ENCODE data around the gene RIC1. TPM values are rescaled to one million over a fixed set of nuclear protein-coding genes. Genes with fewer than 3 reads are reported as not detected.
"Not testable (repeated sequence)": the region's sequence is repeated elsewhere in the genome, so short reads cannot be mapped to it uniquely, and the experiment has no call there.

The RIC1 gene
- total and polyA plus RNA-seq, 2 donors = 10.3 to 23.9 TPM

DNA sequence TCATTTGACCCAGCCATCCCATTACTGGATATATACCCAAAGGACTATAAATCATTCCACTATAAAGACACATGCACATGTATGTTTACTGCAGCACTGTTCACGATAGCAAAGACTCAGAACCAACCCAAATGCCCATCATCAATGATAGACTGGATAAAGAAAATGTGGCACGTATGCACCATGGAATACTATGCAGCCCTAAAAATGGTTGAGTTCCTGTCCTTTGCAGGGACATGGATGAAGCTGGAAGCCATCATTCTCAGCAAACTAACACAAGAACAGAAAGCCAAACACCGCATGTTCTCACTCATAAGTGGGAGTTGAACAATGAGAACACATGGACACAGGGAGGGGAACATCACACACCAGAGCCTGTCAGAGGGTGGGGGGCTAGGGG, 154.5 kb downstream of the RIC1 start:
- not testable (repeated sequence) for H3K4me1 ChIP-seq (ENCODE audit: control insufficient read depth in 2 of 2, insufficient read depth in 2 of 2, low read length in 2 of 2); DNase-seq (ENCODE audit: low read depth in 6 of 9, low spot score in 9 of 9); H3K27ac ChIP-seq (ENCODE audit: low read depth in 1 of 2, low read length in 1 of 2); H3K27me3 ChIP-seq (ENCODE audit: control insufficient read depth in 2 of 2, insufficient read depth in 1 of 2, low read length in 1 of 2); H3K4me3 ChIP-seq (ENCODE audit: low read length in 2 of 2)
- peaks cover 20 to 56% of the 10 kb centered on the region in 2 donors for H3K36me3 ChIP-seq (ENCODE audit: control insufficient read depth in 2 of 2, insufficient read depth in 2 of 2, low read length in 1 of 2)
- WGBS = 98% methylated on average over 3 of the region's 3 CpGs
- H3K9me3 ChIP-seq (ENCODE audit: control insufficient read depth in 2 of 2, insufficient read depth in 1 of 2, low read length in 1 of 2) = peaks cover 7 to 18% of the 10 kb centered on the region in 2 donors

DNA sequence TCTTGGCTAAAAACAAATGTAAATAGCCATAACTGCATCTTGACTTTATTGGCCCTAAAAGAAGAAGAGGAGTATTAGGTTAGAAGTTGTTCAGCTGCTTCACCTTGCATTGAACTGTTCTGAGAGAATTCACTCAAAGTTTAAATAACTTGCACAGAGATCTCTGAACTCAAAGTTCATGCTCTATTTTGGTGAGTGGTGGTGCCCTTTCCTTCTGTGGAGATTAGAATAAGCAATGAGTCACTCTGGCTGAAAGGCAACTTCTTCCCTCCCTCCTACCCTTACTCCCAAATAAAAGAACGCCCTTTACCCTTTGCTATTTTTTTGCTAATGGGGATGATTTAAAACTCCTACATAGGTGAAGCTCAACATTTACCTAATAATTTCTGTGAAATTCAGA, 155.1 kb downstream of the RIC1 start:
- Histone ChIP-seq H3K36me3 (ENCODE audit: control insufficient read depth in 2 of 2, insufficient read depth in 2 of 2, low read length in 1 of 2) (peaks cover 15 to 51% of the 10 kb centered on the region in 2 donors), H3K9me3 (ENCODE audit: control insufficient read depth in 2 of 2, insufficient read depth in 1 of 2, low read length in 1 of 2) (peaks cover 4 to 12% of the 10 kb centered on the region in 2 donors), H3K27me3 (ENCODE audit: control insufficient read depth in 2 of 2, insufficient read depth in 1 of 2, low read length in 1 of 2) (no peaks in the 10 kb centered on the region), H3K27ac (ENCODE audit: low read depth in 1 of 2, low read length in 1 of 2) (no peak overlapping the region), H3K4me1 (ENCODE audit: control insufficient read depth in 2 of 2, insufficient read depth in 2 of 2, low read length in 2 of 2) (no peaks in the 10 kb centered on the region), H3K4me3 (ENCODE audit: low read length in 2 of 2) (no peak overlapping the region)
- no peak for DNase-seq (ENCODE audit: low read depth in 6 of 9, low spot score in 9 of 9)
- WGBS = 95% methylated on average over 1 of the region's 1 CpG

DNA sequence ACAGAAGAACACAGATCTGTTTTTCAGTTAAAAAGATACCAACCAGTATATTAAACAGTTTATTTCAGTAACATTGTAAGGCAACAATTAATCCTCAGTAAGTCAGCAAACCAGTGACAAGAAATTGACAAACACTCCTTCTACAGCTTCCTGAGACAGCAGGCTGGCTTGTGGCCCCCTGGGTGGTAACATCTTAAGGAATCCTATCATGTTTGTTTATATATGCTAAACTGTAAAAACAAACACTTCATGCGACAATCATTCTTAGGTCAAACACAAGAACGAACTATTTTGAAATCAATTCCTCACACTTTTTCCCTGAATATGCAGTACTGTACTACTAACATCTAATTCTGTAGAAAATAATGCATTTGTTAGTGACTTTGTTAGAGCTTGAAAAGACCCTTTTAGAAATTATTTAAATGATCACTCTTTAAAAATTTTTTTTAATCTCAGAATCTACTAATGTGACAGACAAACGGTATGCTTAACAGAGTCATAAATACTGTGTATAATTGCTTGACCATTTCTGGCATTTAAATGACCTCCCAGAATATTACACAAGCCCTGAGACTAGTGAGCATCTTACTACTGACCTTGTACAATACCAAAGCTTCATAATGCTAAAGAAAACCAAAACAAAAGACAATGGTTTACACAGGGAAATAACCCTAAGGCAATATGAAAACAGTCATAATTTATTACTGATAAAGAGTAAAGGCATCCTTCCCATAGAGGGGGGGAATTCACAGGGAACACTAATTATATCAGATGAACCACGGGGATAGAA, 155.8 kb downstream of the RIC1 start:
- Histone ChIP-seq H3K9me3 (ENCODE audit: control insufficient read depth in 2 of 2, insufficient read depth in 1 of 2, low read length in 1 of 2) (peaks cover 0 to 5% of the 10 kb centered on the region in 2 donors), H3K36me3 (ENCODE audit: control insufficient read depth in 2 of 2, insufficient read depth in 2 of 2, low read length in 1 of 2) (peaks cover 8 to 43% of the 10 kb centered on the region in 2 donors), H3K4me1 (ENCODE audit: control insufficient read depth in 2 of 2, insufficient read depth in 2 of 2, low read length in 2 of 2) (no peaks in the 10 kb centered on the region), H3K4me3 (ENCODE audit: low read length in 2 of 2) (no peak overlapping the region), H3K27me3 (ENCODE audit: control insufficient read depth in 2 of 2, insufficient read depth in 1 of 2, low read length in 1 of 2) (no peaks in the 10 kb centered on the region), H3K27ac (ENCODE audit: low read depth in 1 of 2, low read length in 1 of 2) (no peak overlapping the region)
- WGBS = 96% methylated on average over 4 of the region's 4 CpGs
- DNase-seq (ENCODE audit: low read depth in 6 of 9, low spot score in 9 of 9) = no peak

DNA sequence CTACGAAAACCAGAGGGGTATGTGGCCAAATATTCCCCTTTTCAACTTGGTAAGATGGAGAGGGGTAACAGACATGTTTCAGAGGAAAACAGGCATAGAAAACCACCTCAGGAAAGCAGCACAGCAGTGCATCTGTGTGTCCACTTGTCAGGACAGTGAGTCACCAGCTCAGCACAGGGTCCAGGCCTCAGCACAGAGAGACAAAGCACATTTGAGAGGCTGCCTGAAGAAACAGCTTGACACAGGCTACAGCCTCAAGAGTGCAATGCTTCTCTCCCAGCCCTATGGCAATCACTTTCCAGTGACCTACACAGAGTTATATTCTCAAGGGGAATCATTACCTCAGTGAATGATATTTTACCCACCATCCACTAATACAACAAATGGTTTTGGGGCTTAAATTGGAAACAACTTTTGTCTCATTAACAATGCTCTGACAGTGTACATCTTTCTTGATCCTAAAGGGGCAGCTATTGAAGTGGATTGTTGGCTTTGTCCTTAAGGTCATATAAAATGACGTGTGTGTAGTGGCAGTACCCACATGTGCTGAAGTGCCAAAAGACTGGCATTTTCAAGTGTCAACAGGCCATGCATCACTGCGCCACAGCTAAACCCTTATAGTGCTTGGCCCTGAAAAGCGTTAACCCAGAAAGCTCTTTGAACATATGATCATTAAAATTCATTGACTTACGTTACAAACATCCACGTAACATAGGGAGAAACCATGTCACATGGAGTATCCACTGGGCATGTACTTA, 157.6 kb downstream of the RIC1 start:
- WGBS = 99% methylated on average over 6 of the region's 6 CpGs
- H3K9me3 ChIP-seq (ENCODE audit: control insufficient read depth in 2 of 2, insufficient read depth in 1 of 2, low read length in 1 of 2) = no peaks in the 10 kb centered on the region
- peaks cover 0 to 33% of the 10 kb centered on the region in 2 donors for H3K36me3 ChIP-seq (ENCODE audit: control insufficient read depth in 2 of 2, insufficient read depth in 2 of 2, low read length in 1 of 2)
- no peaks in the 10 kb centered on the region for H3K27me3 ChIP-seq (ENCODE audit: control insufficient read depth in 2 of 2, insufficient read depth in 1 of 2, low read length in 1 of 2)
- H3K4me1 ChIP-seq (ENCODE audit: control insufficient read depth in 2 of 2, insufficient read depth in 2 of 2, low read length in 2 of 2) = no peaks in the 10 kb centered on the region
- H3K27ac ChIP-seq (ENCODE audit: low read depth in 1 of 2, low read length in 1 of 2) = no peak overlapping the region
- H3K4me3 ChIP-seq (ENCODE audit: low read length in 2 of 2) = no peak overlapping the region
- DNase-seq (ENCODE audit: low read depth in 6 of 9, low spot score in 9 of 9) = no peak

DNA sequence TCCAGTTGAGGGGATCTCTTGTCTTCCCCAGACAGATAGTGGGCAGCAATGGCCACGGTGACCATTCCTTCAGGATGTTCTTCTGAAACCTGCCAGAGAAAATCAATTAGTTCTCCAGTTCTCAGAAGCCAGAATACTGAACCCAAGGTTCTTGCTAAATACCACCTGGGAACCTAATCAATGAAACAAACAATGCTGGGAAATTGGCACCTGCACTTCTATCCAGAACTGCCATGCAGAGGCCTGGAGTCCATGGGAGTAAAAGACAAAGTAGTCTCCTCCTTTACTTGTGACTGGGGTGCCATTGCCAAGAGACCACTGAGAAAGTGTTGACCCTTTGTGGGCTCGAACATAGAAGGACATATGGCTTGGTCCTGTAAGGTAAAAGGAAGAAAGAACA, 158.3 kb downstream of the RIC1 start:
- H3K4me3 ChIP-seq (ENCODE audit: low read length in 2 of 2) = no peak overlapping the region
- DNase-seq (ENCODE audit: low read depth in 6 of 9, low spot score in 9 of 9) = no peak
- H3K27ac ChIP-seq (ENCODE audit: low read depth in 1 of 2, low read length in 1 of 2) = no peak overlapping the region
- H3K36me3 ChIP-seq (ENCODE audit: control insufficient read depth in 2 of 2, insufficient read depth in 2 of 2, low read length in 1 of 2) = peaks cover 0 to 34% of the 10 kb centered on the region in 2 donors
- H3K4me1 ChIP-seq (ENCODE audit: control insufficient read depth in 2 of 2, insufficient read depth in 2 of 2, low read length in 2 of 2) = no peaks in the 10 kb centered on the region
- no peaks in the 10 kb centered on the region for H3K9me3 ChIP-seq (ENCODE audit: control insufficient read depth in 2 of 2, insufficient read depth in 1 of 2, low read length in 1 of 2)
- no peaks in the 10 kb centered on the region for H3K27me3 ChIP-seq (ENCODE audit: control insufficient read depth in 2 of 2, insufficient read depth in 1 of 2, low read length in 1 of 2)
- 97% methylated on average over 2 of the region's 2 CpGs for WGBS

DNA sequence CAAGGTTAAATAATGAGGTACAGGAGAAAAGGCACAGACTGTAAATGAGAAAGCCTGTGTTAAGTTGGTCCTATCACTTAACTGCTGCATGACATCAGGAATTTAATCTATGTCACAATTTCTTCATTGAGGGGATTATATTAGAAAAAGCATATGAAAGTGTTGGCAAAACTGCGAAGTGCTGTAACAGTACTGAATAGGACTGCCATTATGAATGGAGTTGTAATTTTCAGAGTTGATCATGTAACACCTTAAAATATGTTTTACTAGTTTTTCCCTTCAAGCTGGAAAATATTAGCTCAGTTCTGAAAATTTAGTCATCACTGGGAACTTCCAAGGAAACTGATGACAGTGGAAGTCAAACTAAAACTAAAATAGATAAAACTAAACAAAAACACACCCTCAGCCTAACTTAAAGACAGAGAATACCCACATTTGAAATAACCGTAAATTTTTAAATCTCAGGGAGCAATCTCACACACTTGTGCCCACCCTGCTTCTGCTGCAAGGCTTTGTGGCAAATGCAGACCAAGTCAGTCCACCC, 158.9 kb downstream of the RIC1 start:
- Histone ChIP-seq H3K4me1 (ENCODE audit: control insufficient read depth in 2 of 2, insufficient read depth in 2 of 2, low read length in 2 of 2) (no peaks in the 10 kb centered on the region), H3K36me3 (ENCODE audit: control insufficient read depth in 2 of 2, insufficient read depth in 2 of 2, low read length in 1 of 2) (peaks cover 0 to 34% of the 10 kb centered on the region in 2 donors), H3K9me3 (ENCODE audit: control insufficient read depth in 2 of 2, insufficient read depth in 1 of 2, low read length in 1 of 2) (no peaks in the 10 kb centered on the region), H3K4me3 (ENCODE audit: low read length in 2 of 2) (no peak overlapping the region), H3K27me3 (ENCODE audit: control insufficient read depth in 2 of 2, insufficient read depth in 1 of 2, low read length in 1 of 2) (no peaks in the 10 kb centered on the region), H3K27ac (ENCODE audit: low read depth in 1 of 2, low read length in 1 of 2) (no peak overlapping the region)
- DNase-seq (ENCODE audit: low read depth in 6 of 9, low spot score in 9 of 9) = no peak
- 72% methylated on average over 2 of the region's 2 CpGs for WGBS

DNA sequence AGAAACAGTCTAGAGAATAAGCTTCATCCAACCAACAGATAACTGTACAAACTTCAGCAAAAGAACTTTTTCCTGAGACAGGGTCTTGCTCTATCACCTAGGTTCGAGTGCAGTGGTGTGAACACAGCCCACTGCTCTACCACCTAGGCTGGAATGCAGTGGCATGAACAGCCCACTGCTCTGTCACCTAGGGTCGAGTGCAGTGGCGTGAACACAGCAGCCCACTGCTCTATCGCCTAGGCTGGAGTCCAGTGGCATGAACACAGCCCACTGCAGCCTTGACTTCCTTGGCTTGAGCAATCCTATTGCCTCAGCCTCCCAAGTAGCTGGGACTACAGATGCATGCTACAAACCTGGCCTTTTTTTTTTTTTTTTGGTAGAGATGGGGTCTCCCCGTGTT, 160.6 kb downstream of the RIC1 start:
- Histone ChIP-seq H3K9me3 (ENCODE audit: control insufficient read depth in 2 of 2, insufficient read depth in 1 of 2, low read length in 1 of 2) (no peaks in the 10 kb centered on the region), H3K36me3 (ENCODE audit: control insufficient read depth in 2 of 2, insufficient read depth in 2 of 2, low read length in 1 of 2) (peaks cover 0 to 30% of the 10 kb centered on the region in 2 donors), H3K4me3 (ENCODE audit: low read length in 2 of 2) (no peak overlapping the region), H3K4me1 (ENCODE audit: control insufficient read depth in 2 of 2, insufficient read depth in 2 of 2, low read length in 2 of 2) (no peaks in the 10 kb centered on the region), H3K27ac (ENCODE audit: low read depth in 1 of 2, low read length in 1 of 2) (no peak overlapping the region), H3K27me3 (ENCODE audit: control insufficient read depth in 2 of 2, insufficient read depth in 1 of 2, low read length in 1 of 2) (no peaks in the 10 kb centered on the region)
- no peak for DNase-seq (ENCODE audit: low read depth in 6 of 9, low spot score in 9 of 9)
- WGBS = 96% methylated on average over 5 of the region's 5 CpGs

DNA sequence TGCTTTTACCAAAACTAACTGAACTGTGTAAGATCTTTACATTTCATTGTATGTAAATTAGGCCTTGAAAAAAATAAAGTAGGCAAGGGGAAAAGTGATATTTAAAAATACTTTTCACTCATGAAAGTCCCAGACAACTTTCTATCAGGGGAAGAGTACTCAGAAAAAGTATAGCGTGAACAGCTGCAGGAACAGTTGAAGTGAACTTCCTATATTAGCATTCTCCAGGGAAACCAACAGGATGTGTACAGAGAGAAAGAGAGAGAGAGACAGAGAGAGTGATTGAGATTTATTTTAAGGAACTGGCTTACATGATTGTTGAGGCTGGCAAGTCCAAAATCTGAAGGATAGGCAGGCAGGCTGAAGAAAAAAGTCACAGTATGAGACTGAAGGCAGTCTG, 162.0 kb downstream of the RIC1 start:
- Histone ChIP-seq H3K27me3 (ENCODE audit: control insufficient read depth in 2 of 2, insufficient read depth in 1 of 2, low read length in 1 of 2) (no peaks in the 10 kb centered on the region), H3K9me3 (ENCODE audit: control insufficient read depth in 2 of 2, insufficient read depth in 1 of 2, low read length in 1 of 2) (no peaks in the 10 kb centered on the region), H3K4me1 (ENCODE audit: control insufficient read depth in 2 of 2, insufficient read depth in 2 of 2, low read length in 2 of 2) (no peaks in the 10 kb centered on the region), H3K4me3 (ENCODE audit: low read length in 2 of 2) (no peak overlapping the region), H3K27ac (ENCODE audit: low read depth in 1 of 2, low read length in 1 of 2) (no peak overlapping the region), H3K36me3 (ENCODE audit: control insufficient read depth in 2 of 2, insufficient read depth in 2 of 2, low read length in 1 of 2) (peaks cover 0 to 25% of the 10 kb centered on the region in 2 donors)
- no peak for DNase-seq (ENCODE audit: low read depth in 6 of 9, low spot score in 9 of 9)
- WGBS = 77% methylated on average over 1 of the region's 1 CpG

DNA sequence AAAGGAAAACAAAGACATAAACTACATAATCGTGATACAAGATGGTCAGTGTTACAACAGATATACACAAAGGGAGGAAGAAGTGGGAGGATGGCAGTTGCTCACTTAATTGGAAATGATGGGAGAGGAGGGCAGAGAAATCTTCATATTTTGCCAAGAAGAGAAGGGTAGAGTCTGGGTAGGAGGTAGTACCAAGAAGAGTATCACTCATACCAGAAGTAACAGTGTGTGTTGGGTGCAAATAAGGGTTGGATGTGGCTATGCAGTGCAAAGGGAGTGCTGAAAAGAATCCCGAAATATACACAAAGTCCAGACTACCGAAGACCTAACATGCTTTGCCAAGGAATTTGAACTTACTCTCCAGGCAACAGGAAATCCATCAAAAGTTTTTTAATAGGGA, 163.0 kb downstream of the RIC1 start:
- H3K27ac ChIP-seq (ENCODE audit: low read depth in 1 of 2, low read length in 1 of 2) = no peak overlapping the region
- H3K4me3 ChIP-seq (ENCODE audit: low read length in 2 of 2) = no peak overlapping the region
- H3K9me3 ChIP-seq (ENCODE audit: control insufficient read depth in 2 of 2, insufficient read depth in 1 of 2, low read length in 1 of 2) = no peaks in the 10 kb centered on the region
- 95% methylated on average over 3 of the region's 3 CpGs for WGBS
- no peaks in the 10 kb centered on the region for H3K4me1 ChIP-seq (ENCODE audit: control insufficient read depth in 2 of 2, insufficient read depth in 2 of 2, low read length in 2 of 2)
- DNase-seq (ENCODE audit: low read depth in 6 of 9, low spot score in 9 of 9) = no peak
- H3K36me3 ChIP-seq (ENCODE audit: control insufficient read depth in 2 of 2, insufficient read depth in 2 of 2, low read length in 1 of 2) = peaks cover 0 to 15% of the 10 kb centered on the region in 2 donors
- no peaks in the 10 kb centered on the region for H3K27me3 ChIP-seq (ENCODE audit: control insufficient read depth in 2 of 2, insufficient read depth in 1 of 2, low read length in 1 of 2)
